ENCODE data around the gene MAGI1.
"Not testable (repeated sequence)": the region's sequence is repeated elsewhere in the genome, so short reads cannot be mapped to it uniquely, and the experiment has no call there.

The MAGI1 gene

GRCh38 chr3:65628978-65629377, 409.7 kb downstream of the MAGI1 start:
- DNase-seq (ENCODE audit: low read depth in 2 of 2), result no peak

GRCh38 chr3:65627062-65627461, 411.7 kb downstream of the MAGI1 start:
- DNase-seq (ENCODE audit: low read depth in 2 of 2), result no peak

- DNase-seq (ENCODE audit: low read depth in 2 of 2), result no peak
These were observed 413.4 kb downstream of the MAGI1 start for GRCh38 chr3:65625305-65625704.

- DNase-seq (ENCODE audit: low read depth in 2 of 2), result no peak
These were observed 415.4 kb downstream of the MAGI1 start for GRCh38 chr3:65623362-65623761.

GRCh38 chr3:65619888-65620287, 418.8 kb downstream of the MAGI1 start:
- no peak for DNase-seq (ENCODE audit: low read depth in 2 of 2)

GRCh38 chr3:65619451-65619881, 419.3 kb downstream of the MAGI1 start:
- no peak for DNase-seq (ENCODE audit: low read depth in 2 of 2)

GRCh38 chr3:65618599-65618998, 420.1 kb downstream of the MAGI1 start:
- DNase-seq (ENCODE audit: low read depth in 2 of 2), result no peak

GRCh38 chr3:65617787-65618186, 420.9 kb downstream of the MAGI1 start:
- no peak for DNase-seq (ENCODE audit: low read depth in 2 of 2)

GRCh38 chr3:65617209-65617608, 421.5 kb downstream of the MAGI1 start:
- no peak for DNase-seq (ENCODE audit: low read depth in 2 of 2)

- no peak for DNase-seq (ENCODE audit: low read depth in 2 of 2)
These were observed 422.2 kb downstream of the MAGI1 start for GRCh38 chr3:65616563-65616962.

GRCh38 chr3:65615329-65615728, 423.4 kb downstream of the MAGI1 start:
- DNase-seq (ENCODE audit: low read depth in 2 of 2), result no peak

GRCh38 chr3:65614585-65614984, 424.1 kb downstream of the MAGI1 start:
- no peak for DNase-seq (ENCODE audit: low read depth in 2 of 2)

- DNase-seq (ENCODE audit: low read depth in 2 of 2), result not testable (repeated sequence)
These were observed 430.7 kb downstream of the MAGI1 start for GRCh38 chr3:65607965-65608460.

- DNase-seq (ENCODE audit: low read depth in 2 of 2), result no peak
These were observed 431.6 kb downstream of the MAGI1 start for GRCh38 chr3:65607101-65607500.

- no peak for DNase-seq (ENCODE audit: low read depth in 2 of 2)
These were observed 432.8 kb downstream of the MAGI1 start for GRCh38 chr3:65605876-65606432.

GRCh38 chr3:65604863-65605526, 433.7 kb downstream of the MAGI1 start:
- no peak for DNase-seq (ENCODE audit: low read depth in 2 of 2)

GRCh38 chr3:65603631-65604030, 435.1 kb downstream of the MAGI1 start:
- no peak for DNase-seq (ENCODE audit: low read depth in 2 of 2)

- DNase-seq (ENCODE audit: low read depth in 2 of 2), result no peak
These were observed 437.8 kb downstream of the MAGI1 start for GRCh38 chr3:65600888-65601287.

GRCh38 chr3:65597952-65598413, 440.7 kb downstream of the MAGI1 start:
- no peak for DNase-seq (ENCODE audit: low read depth in 2 of 2)

- no peak for DNase-seq (ENCODE audit: low read depth in 2 of 2)
These were observed 441.3 kb downstream of the MAGI1 start for GRCh38 chr3:65597226-65597951.

- no peak for DNase-seq (ENCODE audit: low read depth in 2 of 2)
These were observed 442.0 kb downstream of the MAGI1 start for GRCh38 chr3:65596571-65597225.

GRCh38 chr3:65596029-65596300, 442.8 kb downstream of the MAGI1 start:
- DNase-seq (ENCODE audit: low read depth in 2 of 2), result no peak

All from stimulated activated CD8-positive, alpha-beta memory T cell treated with anti-CD3 and anti-CD28 coated beads, Interleukin-15, amount 100 ng/mL, for 48 hours (primary cell).